K562 (cell line): ENCODE data around the gene CEP72. TPM values are rescaled to one million over a fixed set of nuclear protein-coding genes. Genes with fewer than 3 reads are reported as not detected.

Source experiments
- ATAC-seq: fragments of 200-7000 bp; cut with Tn5 transposase; 3 replicates; pipeline ENCODE4 v1.9.1; 2020; ENCODE audit warnings: moderate library complexity
- BruUV-seq: library from RNA; stranded (reverse); fragments of 400-500 nt; replicated peaks from 2 replicates; lab custom pipeline; 2021; lab: Mats Ljungman, UMichigan
- CTCF ChIA-PET: fragments of 300-600 bp; formaldehyde crosslinking; extraction: SDS; loops from one replicate; lab custom pipeline; 2021; ENCODE audit warnings: low intra/inter-chr PET ratio; lab: Yijun Ruan, JAX
- POLR2A ChIA-PET: fragments of 300-600, 350-650 bp; sonication (Branson Sonifier 250); formaldehyde crosslinking; extraction: SDS; loops from one replicate; lab custom pipeline; 2021; ENCODE audit warnings: antibody characterized with exemption, inconsistent platforms; lab: Yijun Ruan, JAX
- DNase-seq, 4 experiments: peaks; one replicate each; pipeline versions ENCODE4 v3.0.0 to v3.0.0-alpha.2; 2011 to 2018; ENCODE audit warnings: low spot score in 3 of 4, mixed read lengths in 3 of 4; ENCODE audit errors: extremely low read depth in 1 of 4
- FAIRE-seq: peaks from 2 replicates; lab custom pipeline; 2011; peaks lifted over from hg19 to GRCh38; lab: Jason Lieb, UNC
- H2AFZ ChIP-seq: 2 replicates; pipeline ENCODE4 v1.6.0; 2011; ENCODE audit warnings: low read depth, low read length, control low read depth, inconsistent platforms
- H3K27ac ChIP-seq: fragments of 200-600 bp; 3 replicates; pipeline ENCODE4 v1.8.0; 2011; ENCODE audit warnings: low read depth, mild to moderate bottlenecking, control low read depth, inconsistent platforms, low read length, moderate library complexity, mixed read lengths; ENCODE audit errors: extremely low read depth
- H3K27me3 ChIP-seq, 2 experiments: fragments of 300-600 bp in 1 of 2; 2 replicates in 1 of 2; 3 replicates in 1 of 2; pipeline versions ENCODE4 v1.6.0 to v1.8.0; 2011; ENCODE audit warnings: inconsistent platforms in 2 of 2, low read length in 2 of 2, mild to moderate bottlenecking in 1 of 2, mixed read lengths in 1 of 2, moderate library complexity in 1 of 2; ENCODE audit not compliant: control insufficient read depth in 2 of 2, insufficient read depth in 2 of 2
- H3K36me3 ChIP-seq: fragments of 300-600 bp; 3 replicates; pipeline ENCODE4 v1.8.0; 2011; ENCODE audit warnings: mild to moderate bottlenecking, low read length, inconsistent platforms; ENCODE audit not compliant: control insufficient read depth, insufficient read depth
- H3K4me1 ChIP-seq, 2 experiments: fragments of 200-600 bp in 1 of 2; replicated peaks in 1 of 2; 2 replicates in 1 of 2; 3 replicates in 1 of 2; pipeline versions ENCODE4 v1.5.1 to v1.8.0; 2011; ENCODE audit warnings: inconsistent platforms in 2 of 2, low read length in 2 of 2, mild to moderate bottlenecking in 1 of 2, mixed read lengths in 1 of 2, moderate library complexity in 1 of 2; ENCODE audit not compliant: control insufficient read depth in 2 of 2, insufficient read depth in 2 of 2
- H3K4me2 ChIP-seq: 2 replicates; pipeline ENCODE4 v1.6.1; 2011; ENCODE audit warnings: low read length, control low read depth, inconsistent platforms, mixed read lengths; ENCODE audit not compliant: insufficient read depth
- H3K4me3 ChIP-seq: fragments of 200-600 bp; sonication (generic), shearing (Covaris generic); 2 replicates; pipeline ENCODE4 v1.5.1; 2016; ENCODE audit warnings: control low read depth, inconsistent platforms
- H3K79me2 ChIP-seq: fragments of 200-600 bp; 3 replicates; pipeline ENCODE4 v1.8.0; 2011; ENCODE audit warnings: low read length, inconsistent platforms; ENCODE audit not compliant: control insufficient read depth, insufficient read depth
- H3K9ac ChIP-seq, 2 experiments: 2 replicates each; pipeline versions ENCODE4 v1.6.0 to v1.6.1; 2011; ENCODE audit warnings: low read depth in 2 of 2, low read length in 2 of 2, control low read depth in 1 of 2, inconsistent platforms in 1 of 2, mild to moderate bottlenecking in 1 of 2, mixed read lengths in 1 of 2; ENCODE audit not compliant: insufficient read depth in 1 of 2
- H3K9me1 ChIP-seq: one replicate; pipeline ENCODE4 v1.6.0; 2011; ENCODE audit warnings: inconsistent platforms, mild to moderate bottlenecking, low read length, moderate library complexity; ENCODE audit not compliant: control insufficient read depth, insufficient read depth
- H3K9me3 ChIP-seq: replicated peaks from 2 replicates; pipeline ENCODE4 v1.5.1; 2011; ENCODE audit warnings: low read depth, low read length, inconsistent platforms; ENCODE audit not compliant: control insufficient read depth, insufficient read depth
- H4K20me1 ChIP-seq: replicated peaks from 2 replicates; pipeline ENCODE4 v1.6.1; 2011; ENCODE audit warnings: low read length, inconsistent platforms, mixed read lengths; ENCODE audit not compliant: control insufficient read depth, insufficient read depth
- AFF4 ChIP-seq: sonication (generic); formaldehyde crosslinking; IDR thresholded peaks from 2 replicates; pipeline ENCODE4 v1.8.0; 2023; ENCODE audit warnings: mild to moderate bottlenecking, missing genetic modification reagents
- CEBPB ChIP-seq: fragments of 450-650 bp; IDR thresholded peaks from 2 replicates; pipeline ENCODE4 v1.6.1; 2016; ENCODE audit warnings: missing genetic modification characterization, missing compliant biosample characterization
- MTA2 ChIP-seq: fragments of 450-650 bp; IDR thresholded peaks from 2 replicates; pipeline ENCODE4 v1.6.1; 2016; ENCODE audit warnings: low read depth
- ZNF639 ChIP-seq, 2 experiments: fragments of 200-800 bp in 1 of 2; sonication (Bioruptor generic) in 1 of 2; sonication (generic) in 1 of 2; formaldehyde crosslinking in 1 of 2; IDR thresholded peaks in 1 of 2; conservative IDR thresholded peaks in 1 of 2; 2 replicates each; pipeline versions ENCODE4 v1.5.0 to v1.6.1; 2016 to 2020; ENCODE audit warnings: missing compliant biosample characterization in 1 of 2, missing genetic modification characterization in 1 of 2, missing genetic modification reagents in 1 of 2
- WGBS: fragments of 100-300 bp; shearing (Covaris generic); methylation state at CpG from one replicate; pipeline ENCODE4 v1.1.6; 2016; ENCODE audit warnings: low coverage, mixed read lengths; ENCODE audit not compliant: insufficient coverage; ENCODE audit errors: missing lambda C conversion rate; 5-methylcytosine and 5-hydroxymethylcytosine counted together
- in situ Hi-C: fragments of 300-500 bp; cut with MboI; formaldehyde crosslinking; loops from 4 replicates; pipeline ENCODE4 v1.15.0; 2018; ENCODE audit warnings: inconsistent platforms, mixed read lengths
- intact Hi-C: fragments of 100-400 bp; cut with micrococcal nuclease; formaldehyde crosslinking; loops from 2 replicates; pipeline ENCODE4 v1.14.2; 2022
- polyA plus RNA-seq, 8 experiments: library from polyadenylated mRNA; depleted of rRNA in 4 of 8; stranded (reverse) in 5 of 8; unstranded in 3 of 8; fragments of >200 nt; fragmentation: Nextera tagmentation in 2 of 8; fragmentation: Illumina TruSeq in 1 of 8; extraction: Ambion mirVana in 2 of 8; extraction: Trizol in 1 of 8; gene quantifications; 2 replicates each; pipeline versions ENCODE4 v1.2.1 to v1.2.3, GENCODE V29; 2011 to 2014; ENCODE audit warnings: inconsistent platforms in 1 of 8, missing spikeins in 1 of 8
- total RNA-seq, 7 experiments: library from RNA; depleted of rRNA in 6 of 7; stranded (reverse); fragments of >200 nt in 6 of 7; fragmentation: Illumina TruSeq in 2 of 7; extraction: Trizol in 2 of 7; gene quantifications; 2 replicates each; pipeline versions ENCODE4 v1.2.1 to v1.2.3, GENCODE V29; 2011 to 2021; ENCODE audit warnings: low replicate concordance in 1 of 7

Gene CEP72
- total and polyA plus RNA-seq, 9 of the 15 experiments (the other 6 are each of a cell fraction or from before 2014, with no cell fraction given): 0.89 to 38.1 (median 14.2) TPM

- TF ChIP-seq ZNF639 (CRISPR knock-in tag; conservative IDR thresholded peaks at IDR 0.05 in 1 of 2, IDR thresholded peaks at IDR 0.05 in 1 of 2): peak in 1 of 2 experiments; percentile 54; a peak in 1 of 4 replicates
Measured at GRCh38 chr5:611731-612486, at the start of gene CEP72 (continued).

- no peaks in the 10 kb centered on the region for H3K36me3 ChIP-seq
- no peaks in the 10 kb centered on the region for H3K79me2 ChIP-seq
- H3K4me1 ChIP-seq: peaks cover 0 to 23% of the 10 kb centered on the region in 2 experiments; a peak in 2 of 5 replicates
- H3K27me3 ChIP-seq: peaks cover 32 to 49% of the 10 kb centered on the region in 2 experiments
- no peaks in the 10 kb centered on the region for H4K20me1 ChIP-seq
- no peaks in the 10 kb centered on the region for H3K9me3 ChIP-seq
- DNase-seq (no peak), FAIRE-seq (no peak), ATAC-seq (no peak)
- no peak overlapping the region for H2AFZ ChIP-seq
- TF ChIP-seq AFF4 (CRISPR knock-in tag): no peak
- no peak for TF ChIP-seq MTA2
- TF ChIP-seq CEBPB (tag): peak; percentile 15; the same call in 1 of the 2 replicates
- ChIA-PET POLR2A (interaction anchor here (0.7 kb wide), 1 partner anchor 10 kb away, joined by 3 read pairs; no protein-coding TSS in a partner anchor), CTCF (no interaction called here)
- no TSS peak for BruUV-seq
- WGBS: 19% methylated on average over 13 of the region's 20 CpGs
- no peak overlapping the region for H3K9ac ChIP-seq
- no peak overlapping the region for H3K4me3 ChIP-seq
- no peak overlapping the region for H3K27ac ChIP-seq
- H3K4me2 ChIP-seq: no peak overlapping the region
- H3K9me1 ChIP-seq: no peaks in the 10 kb centered on the region
- intact Hi-C loops: no loop called here
- in situ Hi-C loops: no loop called here
Measured at GRCh38 chr5:565782-566440, 46.2 kb upstream of the CEP72 start.
